Measurements from ENCODE around the gene RAB37.
A peak's percentile ranks its signal among the peaks of the same experiment; 100 is the strongest.

RAB37 gene

DNA sequence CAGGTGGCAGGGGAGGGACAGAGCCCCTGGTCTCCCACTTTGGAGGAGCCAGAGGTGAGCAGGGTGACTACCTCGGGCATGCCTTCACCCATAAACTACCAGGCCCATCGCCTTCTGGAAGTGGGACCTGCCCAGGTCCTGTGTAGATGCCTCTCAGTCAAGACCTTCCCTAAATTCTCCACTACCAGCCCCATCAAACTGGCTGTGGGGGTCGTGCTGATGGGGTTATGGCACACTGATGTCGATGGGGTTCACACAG lies 5.8 kb upstream of the RAB37 start (continued):
- TF ChIP-seq ZNF280D (tag by site-specific recombination; IDR thresholded peaks at IDR 0.05) (no peak), ZBTB21 (tag by site-specific recombination; IDR thresholded peaks at IDR 0.05) (no peak), ZNF292 (tag by site-specific recombination; IDR thresholded peaks at IDR 0.05; ENCODE audit: borderline replicate concordance, low read depth) (no peak), ZFP3 (tag by site-specific recombination; IDR thresholded peaks at IDR 0.05; ENCODE audit: low read depth) (no peak)

- ChIA-PET CTCF (interaction anchor here (0.8 kb wide), 1 partner anchor 13 kb away, joined by 3 read pairs; no protein-coding TSS in a partner anchor), POLR2A (interaction anchor here (0.6 kb wide), 1 partner anchor 11 kb away, joined by 3 read pairs; no protein-coding TSS in a partner anchor)
- no peak overlapping the region for H3K27ac ChIP-seq (ENCODE audit: extremely low read depth, low read depth, low read length)
- TF ChIP-seq ZNF37A (tag by site-specific recombination; IDR thresholded peaks at IDR 0.05) (no peak), ZNF48 (tag by site-specific recombination; IDR thresholded peaks at IDR 0.05) (no peak), SCRT1 (tag by site-specific recombination; IDR thresholded peaks at IDR 0.05; ENCODE audit: borderline replicate concordance) (no peak), ZNF518A (tag by site-specific recombination; conservative IDR thresholded peaks at IDR 0.05; ENCODE audit: low read depth) (no peak), MZF1 (tag by site-specific recombination; IDR thresholded peaks at IDR 0.05; ENCODE audit: borderline replicate concordance) (no peak), ZNF10 (tag by site-specific recombination; IDR thresholded peaks at IDR 0.05) (no peak), SETDB1 (IDR thresholded peaks at IDR 0.05; ENCODE audit: insufficient read length, low read length) (no peak), ZNF23 (tag by site-specific recombination; IDR thresholded peaks at IDR 0.05; ENCODE audit: borderline replicate concordance) (no peak), ZNF274 (IDR thresholded peaks at IDR 0.05; ENCODE audit: low read length) (no peak), ZNF274 (tag by site-specific recombination; IDR thresholded peaks at IDR 0.05; ENCODE audit: borderline replicate concordance) (no peak), ZNF692 (tag by site-specific recombination; IDR thresholded peaks at IDR 0.05) (no peak), ZNF174 (tag by site-specific recombination; IDR thresholded peaks at IDR 0.05) (no peak), ZNF266 (tag by site-specific recombination; IDR thresholded peaks at IDR 0.05; ENCODE audit: low read depth) (0 out of 2 replicates have a peak, but pooled peaks have one; percentile 9), ZNF18 (tag by site-specific recombination; IDR thresholded peaks at IDR 0.05) (peak; percentile 99), ZBTB7A (tag by site-specific recombination; IDR thresholded peaks at IDR 0.05; ENCODE audit: low read depth) (no peak), HOXD13 (CRISPR knock-in tag; IDR thresholded peaks at IDR 0.05; ENCODE audit: borderline replicate concordance) (no peak), ZNF670 (tag by site-specific recombination; IDR thresholded peaks at IDR 0.05; ENCODE audit: low read depth) (no peak), ZNF521 (tag by site-specific recombination; IDR thresholded peaks at IDR 0.05) (0 out of 2 replicates have a peak, but pooled peaks have one; percentile 80)
- TF ChIP-seq, protein P1, sequence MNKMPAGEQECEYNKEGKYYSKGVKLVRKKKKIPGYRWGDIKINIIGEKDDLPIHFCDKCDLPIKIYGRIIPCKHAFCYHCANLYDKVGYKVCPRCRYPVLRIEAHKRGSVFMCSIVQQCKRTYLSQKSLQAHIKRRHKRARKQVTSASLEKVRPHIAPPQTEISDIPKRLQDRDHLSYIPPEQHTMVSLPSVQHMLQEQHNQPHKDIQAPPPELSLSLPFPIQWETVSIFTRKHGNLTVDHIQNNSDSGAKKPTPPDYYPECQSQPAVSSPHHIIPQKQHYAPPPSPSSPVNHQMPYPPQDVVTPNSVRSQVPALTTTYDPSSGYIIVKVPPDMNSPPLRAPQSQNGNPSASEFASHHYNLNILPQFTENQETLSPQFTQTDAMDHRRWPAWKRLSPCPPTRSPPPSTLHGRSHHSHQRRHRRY (tag by site-specific recombination; IDR thresholded peaks at IDR 0.05) = no peak
Measured at GRCh38 chr17:74732042-74732867, 4.8 kb upstream of the RAB37 start.

More at GRCh38 chr17:74732042-74732867, 4.8 kb upstream of the RAB37 start:
- Histone ChIP-seq H3K9me3 (ENCODE audit: control insufficient read depth, insufficient read depth, low read depth, low read length) (no peaks in the 10 kb centered on the region), H3K36me3 (ENCODE audit: control insufficient read depth in 2 of 2, insufficient read depth in 1 of 2, low read length in 2 of 2) (no peaks in the 10 kb centered on the region), H3K4me3 (ENCODE audit: low read depth, low read length) (no peak overlapping the region), H3K4me1 (ENCODE audit: control insufficient read depth, insufficient read depth, low read length) (peaks cover 1% of the 10 kb centered on the region; the same call in 1 of the 2 replicates)

All from HEK293 (cell line).